HUDEP-2 (cell line): Measurements from ENCODE around the gene FANCM.
"Not testable (repeated sequence)": the region's sequence is repeated elsewhere in the genome, so short reads cannot be mapped to it uniquely, and the experiment has no call there.

Experiments used
- DNase-seq, 76 experiments: peaks; one replicate each; lab custom pipeline; 2025; ENCODE audit not compliant: unreplicated experiment in 76 of 76; lab: John Stamatoyannopoulos, UW

The FANCM gene

DNA sequence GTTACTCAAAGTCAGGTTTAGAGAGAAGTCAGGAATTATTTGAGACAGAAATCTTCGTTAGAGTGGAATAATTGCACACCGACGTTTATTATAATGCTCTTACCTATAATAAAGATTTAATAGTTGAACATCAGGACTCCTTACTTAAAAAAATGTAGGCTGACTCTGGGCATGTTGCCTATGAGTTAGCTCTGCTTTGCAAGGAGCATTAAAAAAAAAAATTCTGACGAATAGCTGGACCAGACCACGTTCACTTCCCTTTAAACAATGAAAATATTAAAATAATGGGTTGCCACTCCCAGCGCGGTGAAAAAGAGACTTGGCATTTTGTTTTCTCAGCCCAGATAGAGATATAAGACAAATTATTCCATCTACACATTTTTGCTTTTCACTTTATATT is 574 bp upstream of the FANCM start:
- peak in 1 of 76 experiments; percentile 40 for DNase-seq

DNA sequence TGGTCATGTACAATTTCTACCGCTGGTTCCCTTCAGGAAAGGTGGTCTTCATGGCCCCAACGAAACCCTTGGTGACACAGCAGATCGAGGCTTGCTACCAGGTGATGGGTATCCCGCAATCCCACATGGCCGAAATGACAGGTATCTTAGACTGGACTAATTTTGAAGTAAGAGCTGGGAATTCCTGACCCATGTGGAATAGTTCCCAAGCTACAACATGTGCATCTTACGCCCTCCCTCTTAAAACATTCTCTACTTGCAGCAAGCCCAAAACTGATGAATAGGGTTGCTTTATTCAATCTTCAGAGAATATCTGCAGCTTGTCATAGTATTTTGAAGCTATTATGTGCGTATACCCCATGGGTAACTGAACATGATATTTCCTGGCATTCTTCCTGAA is 669 bp downstream of the FANCM start:
- peak in 1 of 76 experiments; percentile 34 for DNase-seq

DNA sequence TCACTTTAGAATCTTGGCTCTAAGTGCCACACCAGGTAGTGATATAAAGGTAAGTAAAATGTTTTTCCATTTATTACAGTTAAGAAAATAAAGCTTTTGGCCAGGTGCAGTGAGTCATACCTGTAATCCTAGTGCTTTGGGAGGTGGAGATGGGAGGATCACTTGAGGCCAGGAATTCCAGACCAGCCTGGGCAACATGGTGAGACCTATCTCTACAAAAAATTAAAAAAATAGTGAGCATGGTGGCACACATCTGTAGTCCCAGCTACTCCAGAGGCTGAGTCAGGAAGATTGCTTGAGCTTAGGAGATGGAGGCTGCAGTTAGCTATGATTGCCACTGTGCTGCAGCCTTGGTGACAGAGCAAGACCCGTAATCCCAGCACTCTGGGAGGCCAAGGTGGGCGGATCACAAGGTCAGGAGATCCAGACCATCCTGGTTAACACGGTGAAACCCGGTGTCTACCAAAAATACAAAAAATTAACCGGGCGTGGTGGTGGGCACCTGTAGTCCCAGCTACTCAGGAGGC is 5.0 kb downstream of the FANCM start:
- peak in 1 of 76 experiments; percentile 5 for DNase-seq

- not testable (repeated sequence) for DNase-seq
These were observed 6.4 kb downstream of the FANCM start for GRCh38 chr14:45142083-45142482.

DNA sequence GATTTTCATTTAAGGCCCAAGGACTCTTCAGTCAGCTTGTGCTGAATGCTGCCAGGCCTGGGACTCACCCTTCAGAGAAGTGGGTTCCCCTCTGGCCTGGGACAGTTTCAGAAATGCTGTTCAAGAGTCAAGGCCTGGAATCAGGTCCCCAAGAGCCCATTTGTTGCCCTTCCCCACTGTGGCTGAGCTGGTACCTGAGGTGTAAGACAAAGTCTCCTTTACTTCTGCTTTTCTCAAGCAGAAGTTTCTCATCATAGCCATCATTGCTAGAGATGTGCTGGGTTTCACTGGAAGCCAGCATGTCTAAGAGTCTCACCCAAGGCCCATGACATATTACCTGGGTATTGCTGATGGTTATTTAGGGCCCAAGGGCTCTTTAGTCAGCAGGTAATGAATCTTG is 8.9 kb downstream of the FANCM start:
- no peak for DNase-seq

DNA sequence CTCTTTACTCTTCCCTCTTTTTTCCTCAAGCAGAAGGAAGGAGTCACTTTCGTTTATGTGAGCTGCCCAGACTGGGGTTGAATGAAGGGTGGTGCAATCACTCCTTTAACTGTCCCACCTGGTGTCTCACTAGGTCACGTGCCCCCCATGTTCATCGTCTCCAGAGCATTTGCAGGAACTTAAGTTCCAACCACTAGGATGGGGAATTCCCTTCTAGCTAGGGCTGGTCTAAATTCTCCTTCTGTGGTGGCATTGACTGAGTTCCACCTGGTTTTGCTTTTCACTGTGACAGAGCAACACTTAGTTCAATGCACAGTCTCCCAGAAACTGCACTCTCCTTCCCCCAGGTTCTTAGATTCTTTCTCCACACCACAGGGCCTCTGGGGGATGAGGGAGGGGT is 9.5 kb downstream of the FANCM start:
- DNase-seq, result no peak

DNA sequence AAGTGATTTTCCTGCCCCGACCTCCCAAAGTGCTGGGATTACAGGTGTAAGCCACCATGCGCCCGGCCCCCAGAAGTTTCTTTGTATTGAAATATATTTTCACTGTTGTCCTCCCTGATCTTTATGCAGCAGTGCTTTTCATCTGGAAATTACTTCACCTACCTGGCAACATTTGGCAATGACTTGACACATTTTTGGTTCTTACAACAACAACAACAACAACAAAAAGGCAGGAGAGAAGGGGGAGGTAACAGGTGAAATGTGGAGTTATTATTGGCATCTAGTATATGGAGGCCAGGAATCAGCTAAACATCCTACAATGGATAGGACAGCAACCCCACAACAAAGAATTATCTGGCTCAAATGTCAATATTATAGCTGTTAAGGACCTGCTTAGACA is 13.9 kb downstream of the FANCM start:
- no peak for DNase-seq

GRCh38 chr14:45150386-45150890 is 14.7 kb downstream of the FANCM start:
- DNase-seq, result no peak

DNA sequence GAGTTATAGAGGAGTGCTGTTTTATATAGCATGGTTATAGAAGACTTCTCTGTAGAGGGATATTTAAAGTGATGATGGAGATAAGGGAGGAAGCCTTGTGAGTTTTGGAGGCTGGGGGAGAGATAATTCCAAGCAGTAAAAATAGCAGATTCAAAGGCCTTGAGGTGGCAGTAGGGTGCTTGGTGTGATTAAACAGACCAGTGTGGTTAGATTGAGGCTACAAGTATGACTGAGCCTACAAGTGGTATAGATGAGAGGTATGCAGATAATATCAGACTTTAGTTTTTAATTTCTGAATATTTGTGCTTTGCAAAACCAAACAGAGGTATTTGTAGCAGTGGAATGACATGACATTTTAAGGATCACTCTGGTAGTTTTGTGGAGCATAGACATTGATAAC is 20.3 kb downstream of the FANCM start:
- DNase-seq, result no peak

DNA sequence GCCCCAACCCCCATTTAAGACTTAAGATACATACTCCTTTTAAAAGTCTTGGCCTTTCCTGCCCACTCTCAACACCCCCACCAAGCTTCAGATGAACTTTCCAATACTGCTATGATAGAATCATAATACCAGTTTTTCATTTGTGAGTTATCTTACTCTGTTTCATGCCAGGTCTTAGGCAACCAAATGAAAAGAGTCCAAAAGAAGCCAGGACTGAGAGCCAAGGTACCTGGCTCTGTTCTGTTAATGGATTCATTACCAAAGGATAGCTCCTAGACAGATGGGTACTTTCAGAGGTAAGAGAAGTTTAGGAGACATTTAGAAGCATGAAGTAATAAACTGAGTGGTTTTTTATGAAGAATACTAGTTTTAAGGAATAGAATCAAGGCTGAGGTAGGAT is 34.2 kb downstream of the FANCM start:
- no peak for DNase-seq

GRCh38 chr14:45177076-45177475 is 41.3 kb downstream of the FANCM start:
- no peak for DNase-seq

GRCh38 chr14:45181329-45181728 is 45.6 kb downstream of the FANCM start:
- DNase-seq, result no peak

DNA sequence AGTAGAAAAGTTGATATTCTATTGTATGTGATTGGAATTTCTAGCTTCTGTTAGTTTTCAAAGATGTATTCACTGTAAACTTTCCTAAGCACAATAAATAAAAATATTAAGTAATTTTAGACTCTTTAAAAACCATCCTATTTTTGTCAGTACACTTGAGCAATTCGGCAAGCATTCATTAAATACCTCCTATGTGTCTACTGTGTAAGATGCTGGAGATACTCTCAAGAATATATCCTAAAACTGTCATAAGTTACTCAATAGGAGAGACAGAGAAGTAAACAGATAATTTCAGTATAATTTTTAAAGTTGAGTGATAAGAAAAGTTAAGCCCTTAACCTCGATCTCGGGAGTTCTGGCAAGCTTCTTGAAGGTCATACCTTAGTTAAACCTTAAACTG is 46.1 kb downstream of the FANCM start:
- DNase-seq, result no peak

DNA sequence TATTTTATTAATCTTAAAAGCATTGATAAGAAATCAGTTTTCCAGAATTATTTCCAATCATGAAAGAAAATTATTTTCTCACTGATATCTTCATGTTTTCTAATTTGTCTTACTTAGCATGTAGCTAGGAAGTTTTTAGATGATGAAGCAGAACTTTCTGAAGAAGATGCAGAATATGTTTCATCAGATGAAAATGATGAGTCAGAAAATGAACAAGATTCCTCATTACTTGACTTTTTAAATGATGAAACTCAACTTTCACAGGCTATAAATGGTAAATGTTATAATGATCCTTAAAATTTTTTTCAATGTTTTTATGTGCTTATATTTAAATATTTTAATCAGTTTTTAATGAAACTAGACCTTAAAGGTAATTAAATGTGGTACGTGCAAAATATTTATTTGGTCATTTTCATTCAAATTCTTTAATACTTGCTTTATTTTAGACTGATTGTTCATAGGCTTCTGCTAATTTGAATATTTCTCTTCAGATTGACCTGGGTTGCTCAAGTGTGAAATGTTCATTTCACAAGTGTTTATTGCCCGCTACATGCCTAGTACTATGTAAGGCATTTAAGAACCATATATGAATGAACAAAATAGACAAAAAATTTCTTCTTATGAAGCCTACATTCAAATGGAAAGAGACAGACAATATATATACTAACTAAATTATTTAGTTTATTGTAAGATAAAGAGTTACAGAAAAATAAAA is 49.5 kb downstream of the FANCM start:
- DNase-seq, result no peak

DNA sequence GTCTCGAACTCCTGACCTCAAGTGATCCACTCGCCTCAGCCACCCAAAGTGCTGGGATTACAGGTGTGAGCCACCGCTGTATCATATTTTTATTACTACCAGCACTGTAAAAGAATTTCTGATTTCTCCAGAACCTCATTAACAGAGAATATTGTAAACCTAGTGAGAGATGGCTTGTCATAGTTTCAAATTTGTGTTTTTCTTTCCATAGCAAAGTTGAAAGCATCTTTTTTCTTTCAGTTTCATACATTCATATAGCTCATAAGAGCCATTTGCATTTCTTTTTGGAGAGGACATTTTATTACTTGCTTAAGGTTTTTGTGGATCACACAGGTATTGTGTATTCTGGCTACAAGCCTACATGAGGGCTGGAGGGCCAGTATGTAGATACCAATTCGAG is 59.2 kb downstream of the FANCM start:
- DNase-seq, result no peak

DNA sequence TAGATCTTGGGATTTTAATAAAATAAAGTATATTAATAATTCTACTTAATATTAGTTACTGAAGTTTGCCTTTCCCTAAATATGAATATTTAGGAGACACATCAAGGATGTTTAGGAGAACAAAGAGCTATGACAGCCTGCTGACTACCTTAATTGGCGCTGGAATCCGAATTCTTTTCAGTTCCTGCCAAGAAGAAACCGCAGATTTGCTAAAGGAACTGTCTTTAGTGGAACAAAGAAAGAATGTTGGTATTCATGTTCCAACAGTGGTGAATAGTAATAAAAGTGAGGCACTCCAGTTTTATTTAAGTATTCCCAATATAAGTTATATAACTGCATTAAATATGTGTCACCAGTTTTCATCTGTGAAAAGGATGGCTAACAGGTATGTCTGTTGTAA is 62.8 kb downstream of the FANCM start:
- no peak for DNase-seq

GRCh38 chr14:45199230-45199629 is 63.5 kb downstream of the FANCM start:
- DNase-seq, result no peak

- peak in 44 of 76 experiments; percentile 1 to 48 (median 16) for DNase-seq
These were observed 66.2 kb downstream of the FANCM start for GRCh38 chr14:45201905-45202304.

- DNase-seq, result no peak
These were observed 68.5 kb downstream of the FANCM start for GRCh38 chr14:45204241-45204640.

- DNase-seq, result no peak
These were observed 74.4 kb downstream of the FANCM start for GRCh38 chr14:45210159-45210558.

DNA sequence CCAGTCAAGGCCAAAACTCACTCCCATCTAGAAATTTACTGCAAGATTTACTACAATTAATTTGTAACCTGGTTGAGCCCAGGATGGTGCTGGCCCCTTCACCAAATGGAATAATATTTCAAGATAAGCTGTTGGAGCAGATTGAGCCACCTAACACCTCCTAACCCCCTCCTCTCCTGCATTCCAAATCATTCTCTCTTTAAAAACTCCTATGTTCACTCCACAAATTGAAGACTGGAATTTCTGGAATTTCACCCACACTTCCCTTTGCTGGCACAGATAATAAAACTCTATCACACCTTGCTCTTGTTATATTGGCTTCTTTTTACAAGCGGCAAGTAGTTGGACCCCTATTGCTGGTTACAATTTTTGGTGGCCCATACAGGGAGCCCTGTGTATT is 75.6 kb downstream of the FANCM start:
- no peak for DNase-seq

GRCh38 chr14:45212231-45212630 is 76.5 kb downstream of the FANCM start:
- no peak for DNase-seq

- not testable (repeated sequence) for DNase-seq
These were observed 78.0 kb downstream of the FANCM start for GRCh38 chr14:45213716-45214115.
